PC-3 (cell line): ENCODE data around the gene UNC5B.

Experiments used
- EZH2phosphoT487 ChIP-seq: fragments of 300-600 bp; sonication (generic); IDR thresholded peaks from 2 replicates; pipeline ENCODE4 v1.6.1; 2018; ENCODE audit warnings: mild to moderate bottlenecking, antibody characterized with exemption, low read length, borderline replicate concordance
- TF ChIP-seq, protein P1 (sequence below): fragments of 300-600 bp; sonication (generic); conservative IDR thresholded peaks from 2 replicates; pipeline ENCODE4 v1.5.1; 2017; ENCODE audit warnings: antibody characterized with exemption, low read depth, mild to moderate bottlenecking, low read length

DNA sequence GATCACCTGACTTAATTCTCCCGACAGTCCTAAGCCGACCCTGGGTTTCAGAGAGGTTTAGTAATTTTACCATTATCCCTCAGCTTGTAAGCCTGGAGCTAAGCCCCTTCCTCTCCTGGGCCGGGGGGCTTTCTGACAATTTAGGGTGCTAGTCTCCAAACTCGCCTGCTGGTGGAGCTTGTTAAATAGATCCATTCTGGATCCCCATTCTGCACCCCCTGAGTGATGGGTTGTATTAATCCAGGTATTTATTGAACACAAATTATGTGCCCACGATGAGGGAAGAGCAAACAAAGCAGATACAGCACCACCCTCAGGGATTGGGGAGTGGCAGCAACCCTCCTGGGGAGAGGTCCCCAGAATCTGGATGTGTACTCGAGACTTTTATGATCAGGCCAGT, 105.4 kb downstream of the UNC5B start:
- TF ChIP-seq, protein P1, sequence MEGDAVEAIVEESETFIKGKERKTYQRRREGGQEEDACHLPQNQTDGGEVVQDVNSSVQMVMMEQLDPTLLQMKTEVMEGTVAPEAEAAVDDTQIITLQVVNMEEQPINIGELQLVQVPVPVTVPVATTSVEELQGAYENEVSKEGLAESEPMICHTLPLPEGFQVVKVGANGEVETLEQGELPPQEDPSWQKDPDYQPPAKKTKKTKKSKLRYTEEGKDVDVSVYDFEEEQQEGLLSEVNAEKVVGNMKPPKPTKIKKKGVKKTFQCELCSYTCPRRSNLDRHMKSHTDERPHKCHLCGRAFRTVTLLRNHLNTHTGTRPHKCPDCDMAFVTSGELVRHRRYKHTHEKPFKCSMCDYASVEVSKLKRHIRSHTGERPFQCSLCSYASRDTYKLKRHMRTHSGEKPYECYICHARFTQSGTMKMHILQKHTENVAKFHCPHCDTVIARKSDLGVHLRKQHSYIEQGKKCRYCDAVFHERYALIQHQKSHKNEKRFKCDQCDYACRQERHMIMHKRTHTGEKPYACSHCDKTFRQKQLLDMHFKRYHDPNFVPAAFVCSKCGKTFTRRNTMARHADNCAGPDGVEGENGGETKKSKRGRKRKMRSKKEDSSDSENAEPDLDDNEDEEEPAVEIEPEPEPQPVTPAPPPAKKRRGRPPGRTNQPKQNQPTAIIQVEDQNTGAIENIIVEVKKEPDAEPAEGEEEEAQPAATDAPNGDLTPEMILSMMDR = no peak
- TF ChIP-seq EZH2phosphoT487 = no peak
